ENCODE measurements around the gene GPRC5C.
A peak's percentile ranks its signal among the peaks of the same experiment; 100 is the strongest.

Gene GPRC5C

GRCh38 chr17:74427763-74428153 lies 4.1 kb upstream of the GPRC5C start:
- Histone ChIP-seq H3K9me3 (ENCODE audit: severe bottlenecking) (no peaks in the 10 kb centered on the region), H3K27ac (ENCODE audit: poor library complexity, severe bottlenecking) (peak overlapping the region; percentile 7), H3K36me3 (ENCODE audit: low read depth) (no peaks in the 10 kb centered on the region), H3K27me3 (ENCODE audit: insufficient read depth, poor library complexity, severe bottlenecking) (no peaks in the 10 kb centered on the region), H3K4me3 (ENCODE audit: severe bottlenecking) (no peak overlapping the region), H3K4me1 (ENCODE audit: insufficient read depth, poor library complexity, severe bottlenecking) (peaks cover 17% of the 10 kb centered on the region)
- no peak for ATAC-seq (ENCODE audit: low read depth)
- DNase-seq (ENCODE audit: low spot score), result no peak
- no peak for TF ChIP-seq CTCF (IDR thresholded peaks at IDR 0.05; ENCODE audit: poor library complexity, severe bottlenecking)

GRCh38 chr17:74429604-74430384 lies 2.1 kb upstream of the GPRC5C start:
- Histone ChIP-seq H3K4me1 (ENCODE audit: insufficient read depth, poor library complexity, severe bottlenecking) (peaks cover 17% of the 10 kb centered on the region), H3K9me3 (ENCODE audit: severe bottlenecking) (no peaks in the 10 kb centered on the region), H3K27me3 (ENCODE audit: insufficient read depth, poor library complexity, severe bottlenecking) (no peaks in the 10 kb centered on the region), H3K27ac (ENCODE audit: poor library complexity, severe bottlenecking) (peak overlapping the region; percentile 63), H3K4me3 (ENCODE audit: severe bottlenecking) (no peak overlapping the region), H3K36me3 (ENCODE audit: low read depth) (no peaks in the 10 kb centered on the region)
- no peak for TF ChIP-seq CTCF (IDR thresholded peaks at IDR 0.05; ENCODE audit: poor library complexity, severe bottlenecking)
- ATAC-seq (ENCODE audit: low read depth) (no peak), DNase-seq (ENCODE audit: low spot score) (no peak)

- ATAC-seq (ENCODE audit: low read depth), result no peak
- no peak for DNase-seq (ENCODE audit: low spot score)
- peak overlapping the region; percentile 52 for H3K4me3 ChIP-seq (ENCODE audit: severe bottlenecking)
- peak overlapping the region; percentile 63 for H3K27ac ChIP-seq (ENCODE audit: poor library complexity, severe bottlenecking)
- H3K4me1 ChIP-seq (ENCODE audit: insufficient read depth, poor library complexity, severe bottlenecking), result peaks cover 17% of the 10 kb centered on the region
- H3K36me3 ChIP-seq (ENCODE audit: low read depth), result no peaks in the 10 kb centered on the region
- H3K9me3 ChIP-seq (ENCODE audit: severe bottlenecking), result no peaks in the 10 kb centered on the region
- H3K27me3 ChIP-seq (ENCODE audit: insufficient read depth, poor library complexity, severe bottlenecking), result no peaks in the 10 kb centered on the region
- no peak for TF ChIP-seq CTCF (IDR thresholded peaks at IDR 0.05; ENCODE audit: poor library complexity, severe bottlenecking)
These were observed 1.5 kb upstream of the GPRC5C start for GRCh38 chr17:74430385-74430705.

GRCh38 chr17:74430706-74431567 lies 951 bp upstream of the GPRC5C start:
- Histone ChIP-seq H3K27me3 (ENCODE audit: insufficient read depth, poor library complexity, severe bottlenecking) (no peaks in the 10 kb centered on the region), H3K36me3 (ENCODE audit: low read depth) (no peaks in the 10 kb centered on the region), H3K27ac (ENCODE audit: poor library complexity, severe bottlenecking) (peak overlapping the region; percentile 63), H3K4me3 (ENCODE audit: severe bottlenecking) (peak overlapping the region; percentile 52), H3K9me3 (ENCODE audit: severe bottlenecking) (no peaks in the 10 kb centered on the region), H3K4me1 (ENCODE audit: insufficient read depth, poor library complexity, severe bottlenecking) (peaks cover 17% of the 10 kb centered on the region)
- DNase-seq (ENCODE audit: low spot score), result no peak
- peak; percentile 76 for ATAC-seq (ENCODE audit: low read depth)
- TF ChIP-seq CTCF (IDR thresholded peaks at IDR 0.05; ENCODE audit: poor library complexity, severe bottlenecking), result no peak

- no peaks in the 10 kb centered on the region for H3K27me3 ChIP-seq (ENCODE audit: insufficient read depth, poor library complexity, severe bottlenecking)
- no peak for DNase-seq (ENCODE audit: low spot score)
- TF ChIP-seq CTCF (IDR thresholded peaks at IDR 0.05; ENCODE audit: poor library complexity, severe bottlenecking), result no peak
These were observed 469 bp downstream of the GPRC5C start for GRCh38 chr17:74432424-74432690.

More at GRCh38 chr17:74432424-74432690, 469 bp downstream of the GPRC5C start:
- Histone ChIP-seq H3K9me3 (ENCODE audit: severe bottlenecking) (no peaks in the 10 kb centered on the region), H3K36me3 (ENCODE audit: low read depth) (no peaks in the 10 kb centered on the region), H3K4me3 (ENCODE audit: severe bottlenecking) (peak overlapping the region; percentile 52), H3K4me1 (ENCODE audit: insufficient read depth, poor library complexity, severe bottlenecking) (peaks cover 9% of the 10 kb centered on the region), H3K27ac (ENCODE audit: poor library complexity, severe bottlenecking) (no peak overlapping the region)
- no peak for ATAC-seq (ENCODE audit: low read depth)

Data from RWPE2 (cell line).